Measurements from ENCODE around the gene PCDHA8. TPM values are rescaled to one million over a fixed set of nuclear protein-coding genes. Genes with fewer than 3 reads are reported as not detected.
"Not testable (repeated sequence)": the region's sequence is repeated elsewhere in the genome, so short reads cannot be mapped to it uniquely, and the experiment has no call there.

The PCDHA8 gene
- total and polyA plus RNA-seq, 2 of the 13 experiments (the other 11 are each of a cell fraction or from before 2014, with no cell fraction given) = 0.03 to 0.11 TPM

GRCh38 chr5:140848139-140849102 lies 7.4 kb downstream of the PCDHA8 start, which contains the start of gene PCDHA9:
PCDHA9 (plus strand) TSS chr5:140848382; CDS start chr5:140848496, 114 bp downstream.
- H3K36me3 ChIP-seq (replicated peaks in 1 of 2; ENCODE audit: control insufficient read depth in 1 of 2, insufficient read depth in 2 of 2, low read length in 2 of 2); in situ Hi-C loops (cut with HindIII; ENCODE audit: extremely low pct_ligation_motif_present, low pct_unique_long_range_greater_than_20kb); H3K27ac ChIP-seq (ENCODE audit: extremely low read length, insufficient read depth, low read length); H3K4me1 ChIP-seq (ENCODE audit: insufficient read depth, low read length); H3K9ac ChIP-seq (ENCODE audit: insufficient read depth, low read depth, low read length); H3K79me2 ChIP-seq (ENCODE audit: insufficient read depth, low read length); POLR2A ChIA-PET; DNase-seq (ENCODE audit: low spot score); BruUV-seq (replicated peaks); CTCF ChIA-PET (ENCODE audit: low intra/inter-chr PET ratio, low total read pairs); H4K20me1 ChIP-seq (ENCODE audit: insufficient read depth, low read length); H3K4me2 ChIP-seq (ENCODE audit: low read depth, low read length); H3K9me3 ChIP-seq (ENCODE audit: low read length); H2AFZ ChIP-seq (ENCODE audit: low read length); intact Hi-C loops (cut with micrococcal nuclease; ENCODE audit: unreplicated experiment); H3K4me3 ChIP-seq (replicated peaks in 1 of 3; ENCODE audit: insufficient read depth in 1 of 3, low read depth in 2 of 3, low read length in 3 of 3); H3K27me3 ChIP-seq (ENCODE audit: control insufficient read depth in 1 of 2, insufficient read depth in 2 of 2, low read length in 2 of 2); FAIRE-seq: not testable (repeated sequence)
- 73% methylated on average over 40 of the region's 48 CpGs for WGBS (ENCODE audit: low lambda C conversion rate)
- ATAC-seq = peak; percentile 57; the same call in 2 of the 3 replicates
- 0 out of 2 replicates have a peak, but pooled peaks have one; percentile 33 for TF ChIP-seq ZBTB33 (CRISPR knock-in tag; IDR thresholded peaks at IDR 0.05)

- H3K36me3 ChIP-seq (replicated peaks in 1 of 2; ENCODE audit: control insufficient read depth in 1 of 2, insufficient read depth in 2 of 2, low read length in 2 of 2); H3K4me3 ChIP-seq (replicated peaks in 1 of 3; ENCODE audit: insufficient read depth in 1 of 3, low read depth in 2 of 3, low read length in 3 of 3); DNase-seq (ENCODE audit: low spot score); H3K27me3 ChIP-seq (ENCODE audit: control insufficient read depth in 1 of 2, insufficient read depth in 2 of 2, low read length in 2 of 2); H3K9me3 ChIP-seq (ENCODE audit: low read length); intact Hi-C loops (cut with micrococcal nuclease; ENCODE audit: unreplicated experiment); H3K79me2 ChIP-seq (ENCODE audit: insufficient read depth, low read length); ATAC-seq; H2AFZ ChIP-seq (ENCODE audit: low read length); H3K9ac ChIP-seq (ENCODE audit: insufficient read depth, low read depth, low read length); FAIRE-seq; H3K4me2 ChIP-seq (ENCODE audit: low read depth, low read length); H3K4me1 ChIP-seq (ENCODE audit: insufficient read depth, low read length); POLR2A ChIA-PET; CTCF ChIA-PET (ENCODE audit: low intra/inter-chr PET ratio, low total read pairs); H3K27ac ChIP-seq (ENCODE audit: extremely low read length, insufficient read depth, low read length); H4K20me1 ChIP-seq (ENCODE audit: insufficient read depth, low read length); in situ Hi-C loops (cut with HindIII; ENCODE audit: extremely low pct_ligation_motif_present, low pct_unique_long_range_greater_than_20kb); BruUV-seq (replicated peaks): not testable (repeated sequence)
- WGBS (ENCODE audit: low lambda C conversion rate) = 84% methylated on average over 93 of the region's 101 CpGs
- 0 out of 2 replicates have a peak, but pooled peaks have one; percentile 31 for TF ChIP-seq DNMT1 (CRISPR knock-in tag; IDR thresholded peaks at IDR 0.05)
Measured at GRCh38 chr5:140849831-140850634, 9.0 kb downstream of the PCDHA8 start.

Measured in HepG2 (cell line).